Adrenal gland (tissue), 12 donors: Measurements from ENCODE around the gene PTPRN2. TPM values are rescaled to one million over a fixed set of nuclear protein-coding genes. Genes with fewer than 3 reads are reported as not detected.

Experiments
- DNase-seq, 7 donors: peaks; one replicate each; pipeline ENCODE4 v3.0.0-alpha.2; 2019 to 2020
- H3K27ac ChIP-seq, 5 donors: fragments of 200-600 bp; sonication (generic) in 4 of 5; 1 replicate in 3 of 5; 2 replicates in 2 of 5; pipeline versions ENCODE4 v1.5.1 to v1.8.0; 2016 to 2020; ENCODE audit warnings: mild to moderate bottlenecking in 1 of 5
- H3K27me3 ChIP-seq: fragments of 200-600 bp; 2 replicates; pipeline ENCODE4 v1.8.0; 2021
- H3K36me3 ChIP-seq, 2 donors: fragments of 200-600 bp; replicated peaks in 1 of 2; 1 replicate in 1 of 2; 2 replicates in 1 of 2; pipeline versions ENCODE4 v1.5.1 to v1.8.0; 2018 to 2022
- H3K4me1 ChIP-seq, 2 donors: fragments of 200-600 bp; replicated peaks in 1 of 2; 1 replicate in 1 of 2; 2 replicates in 1 of 2; pipeline versions ENCODE4 v1.5.1 to v1.8.0; 2018 to 2021
- H3K4me3 ChIP-seq, 4 donors: fragments of 200-600 bp; sonication (generic) in 3 of 4; one replicate each; pipeline ENCODE4 v1.5.1; 2016 to 2018
- H3K9me3 ChIP-seq, 3 donors: fragments of 200-600 bp; sonication (generic) in 1 of 3; replicated peaks in 1 of 3; 1 replicate in 2 of 3; 2 replicates in 1 of 3; pipeline versions ENCODE4 v1.5.1 to v1.8.0; 2016 to 2021
- CTCF ChIP-seq, 6 experiments: fragments of 450-650 bp in 4 of 6; fragments of 200-600 bp in 2 of 6; sonication (generic) in 1 of 6; IDR thresholded peaks; 1 replicate in 5 of 6; 2 replicates in 1 of 6; pipeline versions ENCODE4 v1.5.1 to v1.8.0; 2016 to 2021; ENCODE audit warnings: antibody characterized with exemption in 6 of 6, mild to moderate bottlenecking in 2 of 6, moderate library complexity in 1 of 6
- POLR2A ChIP-seq, 2 donors: fragments of 450-650 bp; IDR thresholded peaks; one replicate each; pipeline ENCODE4 v1.6.1; 2017; ENCODE audit warnings: antibody characterized with exemption in 2 of 2, mild to moderate bottlenecking in 2 of 2, moderate library complexity in 1 of 2
- WGBS, 4 donors: extraction: QIAGEN DNeasy Blood & Tissue Kit in 2 of 4; methylation state at CpG; one replicate each; pipeline versions ENCODE4 v1.1.5 to v1.1.7; 2013 to 2017; 5-methylcytosine and 5-hydroxymethylcytosine counted together
- intact Hi-C, 2 donors: fragments of 100-400 bp; cut with DNase I; formaldehyde crosslinking; loops; one replicate each; pipeline versions ENCODE4 v1.14.1 to v1.15.0; 2022 to 2023
- polyA plus RNA-seq, 3 donors: library from polyadenylated mRNA; stranded (reverse); fragments of 200-250 nt in 2 of 3; fragments of 350-450 nt in 1 of 3; fragmentation: Illumina TruSeq in 1 of 3; extraction: RNeasy Lipid Tissue Mini Kit (QIAGEN cat#74804) in 1 of 3; gene quantifications; one replicate each; pipeline ENCODE4 v1.2.3, GENCODE V29; 2013 to 2014
- total RNA-seq, 9 donors: library from RNA; depleted of rRNA in 4 of 9; stranded (reverse); fragments of >200 nt in 4 of 9; fragments of 120-200 nt in 1 of 9; fragmentation: NEBNext Ultra II Directional in 1 of 9; extraction: Animal tissue kit (Norgen Biotek cat#: 25700) in 1 of 9; gene quantifications; one replicate each; pipeline versions ENCODE4 v1.1.0 to v1.2.4, GENCODE V29; 2013 to 2023
- donor health status: healthy with polysubstance abuse.
- donor health status: Bipolar disorder and iron deficiency.
- donor health status: DM: yes; HTN: yes; CAD: no.
- donor health status: DM: no; HTN: no; CAD: no.
- donor health status: DM: no; HTN: no; CAD: no.
- donor health status: DM: yes; HTN: yes; CAD: no.

Gene PTPRN2
- total and polyA plus RNA-seq, 12 donors = 2.2 to 16.2 (median 3.4) TPM

GRCh38 chr7:158241919-158242318 lies 345.7 kb downstream of the PTPRN2 start:
- TF ChIP-seq CTCF (IDR thresholded peaks at IDR 0.05) = no peak
- Histone ChIP-seq H3K27me3 (no peaks in the 10 kb centered on the region), H3K4me3 (no peak overlapping the region), H3K27ac (no peak overlapping the region), H3K36me3 (no peaks in the 10 kb centered on the region), H3K4me1 (no peaks in the 10 kb centered on the region), H3K9me3 (no peaks in the 10 kb centered on the region)
- DNase-seq = no peak
- intact Hi-C loops = no loop called here
- 74 to 79% (median 76%) methylated on average over 7 of the region's 7 CpGs for WGBS, 4 donors

- Histone ChIP-seq H3K4me3 (no peak overlapping the region), H3K4me1 (no peaks in the 10 kb centered on the region), H3K36me3 (no peaks in the 10 kb centered on the region), H3K9me3 (no peaks in the 10 kb centered on the region), H3K27me3 (no peaks in the 10 kb centered on the region), H3K27ac (no peak overlapping the region)
- WGBS, 4 donors = 65 to 86% (median 72%) methylated on average over 3 of the region's 3 CpGs
- TF ChIP-seq CTCF (IDR thresholded peaks at IDR 0.05) (no peak), POLR2A (IDR thresholded peaks at IDR 0.05) (no peak)
- intact Hi-C loops = no loop called here
- DNase-seq = no peak
These were observed 346.8 kb downstream of the PTPRN2 start for GRCh38 chr7:158240801-158241200.

- intact Hi-C loops = no loop called here
These were observed 348.2 kb downstream of the PTPRN2 start for GRCh38 chr7:158239290-158239981.

More at GRCh38 chr7:158239290-158239981, 348.2 kb downstream of the PTPRN2 start:
- peak in 5 of 7 donors; percentile 15 to 70 (median 33) for DNase-seq
- Histone ChIP-seq H3K36me3 (no peaks in the 10 kb centered on the region), H3K9me3 (no peaks in the 10 kb centered on the region), H3K27me3 (no peaks in the 10 kb centered on the region), H3K27ac (no peak overlapping the region), H3K4me3 (no peak overlapping the region), H3K4me1 (no peaks in the 10 kb centered on the region)
- no peak for TF ChIP-seq CTCF (IDR thresholded peaks at IDR 0.05)
- no peak for TF ChIP-seq POLR2A (IDR thresholded peaks at IDR 0.05)
- 38 to 63% (median 47%) methylated on average over 22 to 30 of the region's 30 CpGs for WGBS, 4 donors
